Calu3 (cell line): Measurements from ENCODE around the gene OR2B2. TPM values are rescaled to one million over a fixed set of nuclear protein-coding genes. Genes with fewer than 3 reads are reported as not detected.

Experiments used
- BruUV-seq: library from RNA; stranded (reverse); fragments of 400-500 nt; replicated peaks from 2 replicates; lab custom pipeline; 2021; lab: Mats Ljungman, UMichigan
- CTCF ChIA-PET: fragments of 300-600 bp; sonication (Branson Sonifier 250); formaldehyde crosslinking; loops from one replicate; lab custom pipeline; 2022; ENCODE audit warnings: antibody characterized with exemption; lab: Charles Lee
- DNase-seq: peaks from one replicate; pipeline ENCODE4 v3.0.0; 2022
- H3K27ac Mint-ChIP-seq: one replicate; pipeline ENCODE4 v1.8.0; 2022; ENCODE audit warnings: mixed read lengths; ENCODE audit not compliant: unreplicated experiment
- H3K27me3 Mint-ChIP-seq: one replicate; pipeline ENCODE4 v1.8.0; 2022; ENCODE audit warnings: mixed read lengths; ENCODE audit not compliant: unreplicated experiment
- H3K36me3 Mint-ChIP-seq: one replicate; pipeline ENCODE4 v1.8.0; 2022; ENCODE audit warnings: mild to moderate bottlenecking, moderate library complexity, mixed read lengths; ENCODE audit not compliant: insufficient read depth, unreplicated experiment
- H3K4me1 Mint-ChIP-seq: one replicate; pipeline ENCODE4 v1.8.0; 2022; ENCODE audit warnings: mild to moderate bottlenecking, low read depth, mixed read lengths; ENCODE audit not compliant: unreplicated experiment
- H3K4me3 Mint-ChIP-seq: one replicate; pipeline ENCODE4 v1.8.0; 2022; ENCODE audit warnings: mild to moderate bottlenecking, low read depth, moderate library complexity, mixed read lengths; ENCODE audit not compliant: unreplicated experiment
- H3K9me3 Mint-ChIP-seq: one replicate; pipeline ENCODE4 v1.8.0; 2022; ENCODE audit warnings: low read depth, mixed read lengths; ENCODE audit not compliant: unreplicated experiment
- CTCF ChIP-seq: fragments of 200-600 bp; IDR thresholded peaks from one replicate; pipeline ENCODE4 v1.8.0; 2022; ENCODE audit warnings: antibody characterized with exemption; ENCODE audit not compliant: unreplicated experiment
- intact Hi-C: fragments of 100-400 bp; cut with micrococcal nuclease; formaldehyde crosslinking; loops from one replicate; pipeline ENCODE4 v1.10.0; 2022; ENCODE audit not compliant: unreplicated experiment
- total RNA-seq: library from RNA; stranded (reverse); gene quantifications from 2 replicates; pipeline ENCODE4 v1.2.3, GENCODE V29; 2022

The OR2B2 gene
- total RNA-seq, 1 experiment from 2014 or later = not detected

GRCh38 chr6:27893059-27893835 lies 18.9 kb downstream of the OR2B2 start:
- no peak overlapping the region for H3K27ac Mint-ChIP-seq
- H3K4me3 Mint-ChIP-seq = no peak overlapping the region
- no peaks in the 10 kb centered on the region for H3K9me3 Mint-ChIP-seq
- no peaks in the 10 kb centered on the region for H3K36me3 Mint-ChIP-seq
- intact Hi-C loops = loop anchor here (1.0 to 10.0 kb wide), 5 partner anchors 27 to 1676 kb away; a partner anchor contains a TSS
- no peaks in the 10 kb centered on the region for H3K27me3 Mint-ChIP-seq
- TSS peak; percentile 92 for BruUV-seq
- CTCF ChIA-PET = interaction anchor here (0.6 to 2.2 kb wide), 21 partner anchors 15 to 766 kb away, joined by 3 to 28 read pairs (median 5); a partner anchor contains a TSS
- DNase-seq = peak; percentile 94
- H3K4me1 Mint-ChIP-seq = peaks cover 19% of the 10 kb centered on the region
- no peak for TF ChIP-seq CTCF

GRCh38 chr6:27892649-27893058 lies 19.5 kb downstream of the OR2B2 start:
- Mint-ChIP-seq H3K36me3 (no peaks in the 10 kb centered on the region), H3K27ac (no peak overlapping the region), H3K4me1 (peaks cover 13% of the 10 kb centered on the region), H3K27me3 (no peaks in the 10 kb centered on the region), H3K9me3 (no peaks in the 10 kb centered on the region), H3K4me3 (no peak overlapping the region)
- TF ChIP-seq CTCF = no peak
- TSS peak; percentile 96 for BruUV-seq
- intact Hi-C loops = loop anchor here (1.0 to 10.0 kb wide), 5 partner anchors 26 to 1675 kb away; a partner anchor contains a TSS
- no peak for DNase-seq
- CTCF ChIA-PET = interaction anchor here (0.7 to 2.1 kb wide), 17 partner anchors 21 to 766 kb away, joined by 3 to 28 read pairs (median 5); a partner anchor contains a TSS

- intact Hi-C loops = loop anchor here (5.0 to 10.0 kb wide), 4 partner anchors 377 to 1674 kb away; a partner anchor contains a TSS
- peaks cover 11% of the 10 kb centered on the region for H3K4me1 Mint-ChIP-seq
- no TSS peak for BruUV-seq
- no peak overlapping the region for H3K4me3 Mint-ChIP-seq
- H3K27me3 Mint-ChIP-seq = no peaks in the 10 kb centered on the region
- no peak for TF ChIP-seq CTCF
- no peak for DNase-seq
- no peaks in the 10 kb centered on the region for H3K9me3 Mint-ChIP-seq
- H3K27ac Mint-ChIP-seq = no peak overlapping the region
- H3K36me3 Mint-ChIP-seq = no peaks in the 10 kb centered on the region
- CTCF ChIA-PET = interaction anchor here (0.6 to 1.2 kb wide), 5 partner anchors 18 to 292 kb away, joined by 3 to 16 read pairs (median 3); a partner anchor contains a TSS
Observed at GRCh38 chr6:27891320-27891875, 20.8 kb downstream of the OR2B2 start.

GRCh38 chr6:27890445-27891319 lies 21.5 kb downstream of the OR2B2 start:
- intact Hi-C loops = loop anchor here (1.0 to 10.0 kb wide), 5 partner anchors 52 to 1673 kb away; a partner anchor contains a TSS
- TF ChIP-seq CTCF = peak; percentile 19
- Mint-ChIP-seq H3K4me3 (no peak overlapping the region), H3K27ac (no peak overlapping the region), H3K27me3 (no peaks in the 10 kb centered on the region), H3K9me3 (no peaks in the 10 kb centered on the region), H3K4me1 (peaks cover 11% of the 10 kb centered on the region), H3K36me3 (no peaks in the 10 kb centered on the region)
- CTCF ChIA-PET = interaction anchor here (0.5 to 1.6 kb wide), 17 partner anchors 17 to 1327 kb away, joined by 3 to 16 read pairs (median 4); a partner anchor contains a TSS
- TSS peak; percentile 62 for BruUV-seq
- peak; percentile 80 for DNase-seq
